ENCODE results near the gene CELF2. TPM values are rescaled to one million over a fixed set of nuclear protein-coding genes. Genes with fewer than 3 reads are reported as not detected.
"Not testable (repeated sequence)": the region's sequence is repeated elsewhere in the genome, so short reads cannot be mapped to it uniquely, and the experiment has no call there.

The CELF2 gene
- total RNA-seq, 6 donors from 2014 or later = 82.7 to 193 (median 120) TPM

DNA sequence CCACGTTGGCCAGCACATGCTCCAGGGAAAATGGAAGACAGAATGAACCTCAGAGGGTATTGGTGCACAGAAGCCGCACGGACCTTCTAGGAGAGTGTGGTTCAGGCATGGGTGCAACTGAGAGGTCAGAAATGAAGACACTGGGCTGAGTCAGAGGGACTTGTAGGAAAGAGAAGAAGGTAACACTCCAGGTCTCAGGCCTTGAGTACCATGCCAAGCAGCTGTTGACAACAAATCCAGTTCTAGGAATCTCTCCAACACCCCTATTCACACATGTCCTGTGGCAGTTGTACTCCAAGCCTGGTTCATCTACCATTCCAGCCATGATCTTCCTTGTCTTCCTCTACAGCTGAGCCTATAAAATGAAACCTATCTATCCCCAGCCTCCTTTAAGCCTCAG lies 342.2 kb downstream of the CELF2 start:
- ATAC-seq (ENCODE audit: low FRiP score in 2 of 2) (no peak), DNase-seq (no peak)
- Histone ChIP-seq H3K27me3 (no peaks in the 10 kb centered on the region), H3K9me3 (peaks cover 0 to 5% (median 0%) of the 10 kb centered on the region in 4 donors), H3K4me1 (no peaks in the 10 kb centered on the region), H3K36me3 (no peaks in the 10 kb centered on the region), H3K4me3 (no peak overlapping the region), H3K27ac (no peak overlapping the region)
- TF ChIP-seq, protein P1, sequence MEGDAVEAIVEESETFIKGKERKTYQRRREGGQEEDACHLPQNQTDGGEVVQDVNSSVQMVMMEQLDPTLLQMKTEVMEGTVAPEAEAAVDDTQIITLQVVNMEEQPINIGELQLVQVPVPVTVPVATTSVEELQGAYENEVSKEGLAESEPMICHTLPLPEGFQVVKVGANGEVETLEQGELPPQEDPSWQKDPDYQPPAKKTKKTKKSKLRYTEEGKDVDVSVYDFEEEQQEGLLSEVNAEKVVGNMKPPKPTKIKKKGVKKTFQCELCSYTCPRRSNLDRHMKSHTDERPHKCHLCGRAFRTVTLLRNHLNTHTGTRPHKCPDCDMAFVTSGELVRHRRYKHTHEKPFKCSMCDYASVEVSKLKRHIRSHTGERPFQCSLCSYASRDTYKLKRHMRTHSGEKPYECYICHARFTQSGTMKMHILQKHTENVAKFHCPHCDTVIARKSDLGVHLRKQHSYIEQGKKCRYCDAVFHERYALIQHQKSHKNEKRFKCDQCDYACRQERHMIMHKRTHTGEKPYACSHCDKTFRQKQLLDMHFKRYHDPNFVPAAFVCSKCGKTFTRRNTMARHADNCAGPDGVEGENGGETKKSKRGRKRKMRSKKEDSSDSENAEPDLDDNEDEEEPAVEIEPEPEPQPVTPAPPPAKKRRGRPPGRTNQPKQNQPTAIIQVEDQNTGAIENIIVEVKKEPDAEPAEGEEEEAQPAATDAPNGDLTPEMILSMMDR (IDR thresholded peaks at IDR 0.05) = no peak
- TF ChIP-seq EP300 (IDR thresholded peaks at IDR 0.05) = no peak
- no peak for TF ChIP-seq POLR2A (IDR thresholded peaks at IDR 0.05)
- TF ChIP-seq POLR2AphosphoS5 (IDR thresholded peaks at IDR 0.05) = no peak
- WGBS, 2 donors = 89 to 97% methylated on average over 3 of the region's 3 CpGs

DNA sequence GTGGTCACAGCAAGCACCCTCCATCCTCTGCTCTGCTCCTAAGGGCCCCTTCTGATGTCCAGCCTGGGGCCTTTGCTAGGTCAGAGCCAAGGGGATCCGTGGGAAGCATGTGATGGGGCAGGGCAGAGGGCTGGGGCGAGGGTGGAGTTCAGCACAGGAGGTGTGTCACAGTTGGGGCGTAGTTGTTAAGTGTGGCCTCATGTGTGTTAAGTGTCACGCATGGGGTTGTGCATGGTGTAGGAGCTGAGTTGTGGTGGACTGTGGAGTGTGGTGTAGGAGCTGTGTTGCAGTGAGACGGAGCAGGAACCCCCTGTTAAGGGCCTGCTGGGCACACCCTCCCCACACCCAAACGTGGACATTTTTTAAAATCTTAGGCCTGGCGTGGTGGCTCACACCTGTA lies 345.8 kb downstream of the CELF2 start:
- peak; percentile 30 to 31 for ATAC-seq (ENCODE audit: low FRiP score in 2 of 2)
- no peak overlapping the region for H3K4me3 ChIP-seq
- DNase-seq = no peak
- H3K36me3 ChIP-seq = no peaks in the 10 kb centered on the region
- peaks cover 0 to 5% (median 0%) of the 10 kb centered on the region in 4 donors for H3K9me3 ChIP-seq
- no peak overlapping the region for H3K27ac ChIP-seq
- no peaks in the 10 kb centered on the region for H3K27me3 ChIP-seq
- no peak for TF ChIP-seq POLR2A (IDR thresholded peaks at IDR 0.05)
- TF ChIP-seq, protein P1 (IDR thresholded peaks at IDR 0.05) = no peak
- no peak for TF ChIP-seq EP300 (IDR thresholded peaks at IDR 0.05)
- no peak for TF ChIP-seq POLR2AphosphoS5 (IDR thresholded peaks at IDR 0.05)
- WGBS, 2 donors = 89 to 92% methylated on average over 7 of the region's 7 CpGs
- H3K4me1 ChIP-seq = no peaks in the 10 kb centered on the region

DNA sequence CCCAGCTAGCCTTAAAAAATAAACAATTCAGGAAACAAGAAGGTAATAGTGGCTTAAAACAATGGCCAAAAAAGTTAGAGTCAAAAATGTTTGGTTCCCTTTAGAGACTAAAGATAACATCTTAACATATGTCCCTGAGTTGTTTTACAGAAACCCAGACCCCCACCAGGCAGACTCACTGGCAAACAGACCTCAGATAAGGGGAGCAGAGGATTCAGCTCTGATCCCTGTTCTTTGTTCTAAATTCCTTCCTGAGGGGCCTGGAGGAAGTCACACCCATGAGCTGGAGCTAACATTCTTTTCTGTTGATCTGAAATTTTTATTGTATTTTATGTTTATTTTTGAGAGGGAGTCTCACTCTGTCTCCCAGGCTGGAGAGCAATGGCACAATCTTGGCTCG lies 346.6 kb downstream of the CELF2 start:
- TF ChIP-seq, protein P1 (IDR thresholded peaks at IDR 0.05) = no peak
- TF ChIP-seq EP300 (IDR thresholded peaks at IDR 0.05) = no peak
- no peak for TF ChIP-seq POLR2A (IDR thresholded peaks at IDR 0.05)
- TF ChIP-seq POLR2AphosphoS5 (IDR thresholded peaks at IDR 0.05) = no peak
- H3K27me3 ChIP-seq = no peaks in the 10 kb centered on the region
- 81% methylated on average over 1 of the region's 1 CpG for WGBS, 2 donors
- DNase-seq (no peak), ATAC-seq (ENCODE audit: low FRiP score in 2 of 2) (no peak)
- H3K27ac ChIP-seq = no peak overlapping the region
- H3K36me3 ChIP-seq = no peaks in the 10 kb centered on the region
- H3K9me3 ChIP-seq = no peaks in the 10 kb centered on the region
- no peaks in the 10 kb centered on the region for H3K4me1 ChIP-seq
- H3K4me3 ChIP-seq = no peak overlapping the region

DNA sequence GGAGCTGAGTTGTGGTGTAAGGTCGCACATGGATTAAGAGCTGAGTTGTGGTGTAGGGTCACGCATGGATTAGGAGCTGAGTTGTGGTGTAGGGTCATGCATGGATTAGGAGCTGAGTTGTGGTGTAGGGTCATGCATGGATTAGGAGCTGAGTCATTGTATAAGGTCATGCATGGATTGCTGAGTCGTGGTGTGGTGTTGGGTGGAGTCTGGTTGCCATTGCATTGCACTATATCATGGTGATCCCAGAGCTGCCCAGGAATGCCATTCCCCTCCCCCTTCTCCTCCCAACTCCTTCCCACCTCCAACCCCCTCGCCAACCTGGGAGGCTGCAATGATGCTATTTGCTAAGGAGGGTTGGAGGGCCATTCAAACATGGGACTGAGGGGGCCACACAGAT lies 349.2 kb downstream of the CELF2 start:
- not testable (repeated sequence) for H3K4me3 ChIP-seq; H3K9me3 ChIP-seq; H3K27me3 ChIP-seq; DNase-seq; H3K36me3 ChIP-seq; ATAC-seq (ENCODE audit: low FRiP score in 2 of 2); H3K27ac ChIP-seq; H3K4me1 ChIP-seq
- WGBS, 2 donors = 89 to 100% methylated on average over 3 of the region's 4 CpGs

DNA sequence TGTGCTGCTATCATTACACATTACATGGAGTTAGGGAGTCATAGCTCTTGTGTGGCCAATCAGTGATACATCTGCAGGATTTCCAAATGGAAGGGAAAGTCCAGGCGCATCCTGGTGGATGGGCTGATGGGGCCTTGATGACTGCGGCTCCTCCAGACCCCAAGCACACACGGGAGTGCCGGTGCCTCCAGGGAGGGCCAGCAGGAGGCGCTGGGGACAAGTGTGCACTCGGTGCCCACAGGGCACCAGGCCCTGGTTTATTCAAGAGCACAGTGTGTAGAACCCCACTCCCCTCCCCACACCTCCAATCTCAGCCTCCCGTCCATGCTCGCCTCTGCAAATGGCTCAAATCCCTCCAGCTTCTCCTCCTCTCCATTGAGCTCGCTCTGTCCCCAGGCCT lies 349.8 kb downstream of the CELF2 start:
- DNase-seq (peak in 1 of 2 donors; percentile 31), ATAC-seq (ENCODE audit: low FRiP score in 2 of 2) (no peak)
- no peak for TF ChIP-seq EP300 (IDR thresholded peaks at IDR 0.05)
- TF ChIP-seq POLR2A (IDR thresholded peaks at IDR 0.05) = no peak
- TF ChIP-seq, protein P1 (IDR thresholded peaks at IDR 0.05) = no peak
- TF ChIP-seq POLR2AphosphoS5 (IDR thresholded peaks at IDR 0.05) = no peak
- WGBS, 2 donors = 91 to 98% methylated on average over 3 to 9 of the region's 9 CpGs
- Histone ChIP-seq H3K9me3 (no peaks in the 10 kb centered on the region), H3K4me1 (no peaks in the 10 kb centered on the region), H3K27me3 (no peaks in the 10 kb centered on the region), H3K4me3 (no peak overlapping the region), H3K27ac (no peak overlapping the region), H3K36me3 (no peaks in the 10 kb centered on the region)
